8988T (cell line): ENCODE data around the gene IZUMO3.
"Not testable (repeated sequence)": the region's sequence is repeated elsewhere in the genome, so short reads cannot be mapped to it uniquely, and the experiment has no call there.

Experiments
- DNase-seq: peaks from one replicate; pipeline ENCODE4 v3.0.0; 2011

IZUMO3 gene, protein sequence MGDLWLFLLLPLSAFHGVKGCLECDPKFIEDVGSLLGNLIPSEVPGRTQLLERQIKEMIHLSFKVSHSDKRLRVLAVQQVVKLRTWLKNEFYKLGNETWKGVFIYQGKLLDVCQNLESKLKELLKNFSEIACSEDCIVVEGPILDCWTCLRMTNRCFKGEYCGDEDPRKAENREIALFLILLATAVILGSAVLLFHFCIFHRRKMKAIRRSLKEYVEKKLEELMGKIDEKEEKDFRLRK

DNA sequence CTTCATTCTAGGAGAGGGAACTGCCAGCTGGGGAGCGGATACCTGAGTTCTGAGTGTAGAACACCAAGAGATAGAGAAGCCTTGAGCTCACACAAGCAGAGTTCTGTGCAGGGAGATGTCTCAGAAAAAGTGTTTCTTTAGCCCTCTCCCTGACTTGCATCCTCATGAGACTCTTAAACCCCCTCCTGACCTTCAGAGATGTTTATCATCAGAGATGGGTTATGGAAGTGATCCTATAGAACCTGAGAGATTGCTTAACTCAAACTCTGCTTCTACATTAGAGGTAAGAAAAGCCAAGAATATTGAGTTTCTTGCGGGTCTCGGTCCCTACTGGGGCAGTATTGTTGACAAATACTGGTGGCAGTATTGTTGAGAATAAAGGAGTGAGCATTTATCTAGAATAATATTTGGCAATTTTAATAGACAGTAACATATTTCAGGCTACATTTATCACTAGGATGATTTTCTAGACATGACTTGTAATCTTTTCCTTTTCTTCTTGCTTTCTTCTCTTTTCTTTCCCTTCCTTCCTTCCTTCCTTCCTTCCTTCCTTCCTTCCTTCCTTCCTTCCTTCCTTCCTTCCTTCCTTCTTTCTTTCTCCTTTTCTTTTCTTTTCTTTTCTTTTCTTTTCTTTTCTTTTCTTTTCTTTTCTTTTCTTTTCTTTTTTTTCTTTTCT, at the start of gene IZUMO3:
TSS of gene IZUMO3 (minus strand) at position 51 of the 676 bp plus-strand sequence. CDS start 248 bp downstream, outside the sequence.
- no peak for DNase-seq

DNA sequence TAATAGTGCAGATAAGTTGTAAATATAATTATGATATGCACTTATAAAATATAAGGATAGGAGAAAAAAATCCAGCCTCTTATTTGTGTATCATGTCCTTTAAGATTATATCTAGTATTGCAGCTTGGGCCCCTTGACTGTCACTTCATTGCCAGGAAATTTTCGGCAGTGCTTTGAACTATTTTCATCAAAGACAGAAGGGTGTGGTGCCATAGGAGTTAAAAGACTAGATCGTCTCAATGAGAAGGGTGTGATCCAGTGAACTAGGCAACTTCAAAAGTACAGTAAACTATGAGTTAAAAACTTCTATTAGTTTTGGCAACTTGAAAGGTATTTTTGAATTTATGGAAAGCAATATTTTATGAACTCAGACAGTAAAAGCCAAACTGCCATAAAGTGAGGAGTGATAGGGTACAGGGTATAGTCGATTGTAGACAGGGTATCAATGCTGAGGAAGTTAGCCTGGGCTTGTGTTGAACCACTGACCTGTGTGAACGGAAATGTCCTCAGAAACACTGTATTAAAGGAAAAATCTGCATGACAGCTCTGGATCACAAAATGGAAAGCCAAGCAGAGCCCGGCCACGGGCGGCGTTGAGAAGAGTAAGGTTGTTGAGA, 48.6 kb upstream of the IZUMO3 start:
- no peak for DNase-seq

DNA sequence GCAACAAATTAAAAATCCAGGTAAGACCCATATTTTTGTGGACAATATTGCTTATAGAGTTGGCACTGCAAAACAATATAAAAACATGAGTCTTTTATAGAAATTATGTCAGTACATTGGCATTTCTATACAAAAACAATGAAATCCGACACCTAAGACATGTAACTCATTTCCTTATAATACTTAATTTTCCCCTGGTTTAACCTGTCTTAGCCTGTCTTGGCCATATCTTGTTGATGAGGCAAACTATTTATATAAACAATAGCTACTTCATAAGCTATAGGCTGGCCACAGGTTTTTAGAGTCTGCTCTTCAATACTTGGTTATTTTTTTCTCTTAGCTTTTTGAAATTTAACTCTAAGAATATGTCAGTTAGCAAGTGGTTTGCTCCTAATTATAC, 44.7 kb upstream of the IZUMO3 start:
- DNase-seq, result no peak

DNA sequence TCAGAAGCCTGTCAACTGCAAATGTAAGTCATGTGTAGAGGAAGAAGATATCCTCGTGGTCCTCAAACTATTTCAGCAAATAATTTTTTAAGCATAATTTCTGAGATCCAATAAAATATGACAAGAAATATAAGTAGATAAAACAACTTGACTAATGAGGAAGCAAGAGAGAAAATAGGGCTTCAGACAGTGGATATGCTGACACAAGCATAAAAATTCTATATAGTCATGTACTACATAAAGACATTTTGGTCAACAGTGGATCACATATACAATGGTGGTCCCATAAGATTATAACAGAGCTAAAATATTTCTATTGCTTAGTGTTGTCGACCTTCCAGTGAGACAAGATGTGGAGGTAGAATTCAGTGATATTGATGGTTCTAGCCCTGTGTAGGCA, 42.2 kb upstream of the IZUMO3 start:
- no peak for DNase-seq

DNA sequence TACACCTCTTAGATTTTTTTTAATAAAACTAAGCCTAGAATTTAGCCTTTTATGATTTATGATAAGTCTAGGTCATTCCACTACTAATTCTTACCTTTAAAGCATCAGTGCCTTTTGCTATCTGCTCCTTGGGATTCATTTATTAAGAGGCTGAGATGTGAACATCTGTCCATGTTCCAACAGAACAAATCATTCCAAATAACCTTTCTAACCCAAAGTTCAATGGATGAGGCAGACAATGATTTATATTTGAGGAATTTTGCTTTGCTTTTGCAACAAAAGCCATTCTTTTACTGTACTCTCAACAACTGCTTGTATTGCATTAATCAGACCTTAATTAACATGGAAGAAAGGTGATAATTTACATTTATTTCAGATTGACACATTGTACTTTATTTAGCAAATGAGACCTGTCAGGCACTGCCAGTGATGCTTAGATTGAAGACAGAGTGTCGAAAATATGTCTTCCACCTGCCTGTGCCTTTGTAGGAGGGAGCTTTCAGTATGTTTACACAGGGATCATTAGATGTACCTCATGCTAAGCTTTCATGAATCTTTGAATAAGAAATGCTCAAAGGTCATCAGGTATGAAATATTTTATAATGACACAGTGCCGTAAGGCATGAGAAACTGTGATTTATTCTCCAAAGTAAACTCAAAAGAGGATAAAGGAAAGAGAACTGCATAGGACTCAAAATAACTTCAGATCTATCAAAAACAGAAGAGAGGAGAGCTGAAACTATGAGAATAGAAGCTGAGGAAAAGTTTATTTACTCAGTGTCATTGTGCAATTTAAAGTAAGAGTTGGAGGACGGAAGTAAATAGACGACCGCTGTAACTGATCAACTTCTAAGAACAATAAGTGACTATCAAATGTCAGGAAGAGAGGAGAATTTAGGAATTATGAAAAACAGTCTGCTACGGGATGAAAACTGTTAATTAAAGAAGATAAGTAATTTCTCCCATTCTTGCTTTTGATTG, 36.7 kb upstream of the IZUMO3 start:
- no peak for DNase-seq

DNA sequence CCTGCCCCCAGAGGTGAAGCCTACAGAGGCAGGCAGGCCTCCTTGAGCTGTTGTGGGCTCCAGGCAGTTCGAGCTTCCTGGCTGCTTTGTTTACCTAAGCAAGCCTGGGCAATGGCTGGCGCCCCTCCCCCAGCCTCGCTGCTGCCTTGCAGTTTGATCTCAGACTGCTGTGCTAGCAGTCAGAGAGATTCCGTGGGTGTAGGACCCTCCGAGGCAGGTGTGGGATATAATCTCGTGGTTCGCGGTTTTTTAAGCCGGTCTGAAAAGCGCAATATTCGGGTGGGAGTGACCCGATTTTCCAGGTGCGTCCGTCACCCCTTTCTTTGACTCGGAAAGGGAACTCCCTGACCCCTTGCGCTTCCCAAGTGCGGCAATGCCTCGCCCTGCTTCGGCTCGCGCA, 34.3 kb upstream of the IZUMO3 start:
- not testable (repeated sequence) for DNase-seq

DNA sequence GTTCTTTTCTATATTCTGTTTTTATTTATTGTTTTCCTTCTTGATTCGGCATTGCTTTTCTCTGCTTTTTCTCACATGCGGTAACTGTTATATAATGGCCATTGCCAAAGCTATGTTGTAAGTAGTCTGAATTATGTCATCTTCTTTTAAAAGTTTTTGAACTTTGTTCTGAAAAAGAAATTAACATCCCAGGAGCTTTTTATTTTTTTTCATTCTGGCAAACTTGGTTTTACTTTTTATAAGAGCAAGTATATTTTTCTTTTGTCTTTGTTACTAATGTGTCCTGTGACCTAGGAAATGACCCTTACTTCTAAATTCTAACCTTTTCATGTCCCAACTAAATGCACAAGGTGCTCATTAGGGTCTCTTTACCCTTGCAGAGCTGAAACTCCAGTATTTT, 26.7 kb upstream of the IZUMO3 start:
- no peak for DNase-seq

DNA sequence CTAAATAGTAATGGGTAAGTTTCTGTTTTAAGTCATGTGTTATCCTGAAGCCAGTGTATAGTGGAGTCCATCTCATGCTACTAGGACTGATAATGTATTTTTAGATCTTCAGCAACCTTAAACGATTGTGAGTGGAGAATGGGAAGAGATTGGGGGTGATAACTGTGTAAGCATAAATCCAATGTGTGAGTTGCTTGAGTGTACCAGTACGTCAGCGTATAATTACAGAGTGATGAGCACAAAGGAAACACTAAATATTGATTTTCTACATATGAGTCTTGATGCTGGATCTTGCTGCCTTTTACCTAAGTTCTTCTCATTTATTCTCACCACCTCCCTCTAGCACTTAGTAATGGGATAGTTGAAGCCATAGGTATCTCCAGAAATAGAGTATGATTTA, 16.3 kb upstream of the IZUMO3 start:
- no peak for DNase-seq

DNA sequence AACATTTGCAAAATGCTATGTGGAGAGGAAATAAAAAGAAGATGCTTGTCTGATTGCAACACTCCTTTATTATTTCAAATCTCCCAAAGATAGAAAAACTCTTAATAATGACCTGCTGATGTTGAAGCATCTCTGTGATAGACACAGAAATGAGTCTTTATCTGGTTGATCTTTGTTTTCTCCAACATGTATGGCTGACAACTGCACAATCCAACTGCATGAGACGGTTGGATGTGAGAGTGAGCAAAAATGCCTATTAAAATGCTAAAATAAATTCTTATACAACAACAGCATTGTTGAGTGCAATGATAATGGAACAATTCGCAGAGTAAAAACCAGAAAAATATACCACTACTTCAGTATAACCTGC, 7.5 kb upstream of the IZUMO3 start:
- DNase-seq, result no peak

DNA sequence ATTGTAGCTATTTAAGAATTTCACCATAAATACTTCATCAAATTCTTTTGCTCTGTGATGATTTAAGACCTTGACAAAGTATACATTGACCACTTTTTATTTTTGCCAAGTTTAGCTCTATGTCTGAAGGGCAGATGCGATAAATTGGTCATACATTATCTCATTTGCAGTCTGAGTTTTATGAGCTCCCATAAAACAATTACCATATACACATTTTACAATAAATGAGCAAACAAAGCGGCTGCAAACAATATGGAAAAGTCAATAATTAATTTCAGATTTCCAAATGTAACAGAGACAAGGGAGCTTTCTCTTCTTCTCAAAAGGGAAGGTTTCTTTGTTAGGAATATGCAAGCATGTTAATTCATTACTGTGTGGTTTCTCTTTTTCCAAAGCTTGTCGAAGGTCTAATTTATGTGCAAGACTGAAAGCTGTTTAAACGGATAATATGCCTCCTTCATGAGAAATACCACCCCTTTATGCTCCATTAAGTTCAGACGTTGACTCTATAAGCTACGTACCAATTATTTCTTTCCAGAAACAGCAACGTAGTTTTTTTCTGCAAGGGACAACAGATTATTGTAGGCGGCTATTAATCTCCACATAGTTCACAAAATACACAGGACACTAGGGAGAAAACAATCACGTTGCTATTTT, 7.0 kb upstream of the IZUMO3 start:
- DNase-seq, result no peak

DNA sequence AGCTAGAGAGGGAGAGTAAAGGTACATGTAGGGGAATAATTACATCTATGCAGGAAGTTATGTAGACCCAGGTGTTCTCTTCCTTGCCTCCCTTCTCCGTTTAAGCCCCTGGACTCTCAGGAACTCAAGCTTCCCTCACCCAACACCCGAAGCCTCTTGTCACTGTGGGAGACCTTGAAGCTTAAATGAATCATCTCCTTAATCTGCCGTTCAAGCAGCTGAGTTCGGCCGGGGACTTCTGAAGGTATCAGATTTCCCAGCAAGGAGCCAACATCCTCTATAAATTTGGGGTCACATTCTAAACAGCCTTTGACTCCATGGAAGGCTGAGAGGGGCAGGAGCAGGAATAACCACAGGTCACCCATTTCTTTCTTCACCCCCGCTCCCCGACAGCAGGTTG, 412 bp downstream of the IZUMO3 start:
- DNase-seq, result no peak

DNA sequence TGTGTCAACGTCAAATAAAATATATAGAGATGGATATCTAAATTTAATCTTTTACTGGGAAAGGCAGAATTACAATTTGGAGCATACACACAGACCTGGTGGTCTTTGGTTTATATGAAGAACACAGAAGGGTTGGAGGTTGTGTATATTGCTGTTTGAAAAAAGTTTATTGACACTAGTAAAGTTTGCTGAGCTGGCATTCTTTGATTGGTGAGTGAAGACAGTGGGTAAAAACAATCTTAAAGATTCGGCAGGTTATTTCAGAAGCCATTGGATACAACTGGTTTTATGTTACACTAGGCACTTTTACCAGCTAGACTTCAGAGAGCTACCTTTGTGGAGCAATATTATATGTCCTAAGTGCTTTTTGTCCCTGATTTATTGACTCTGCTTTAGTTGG, 27.2 kb downstream of the IZUMO3 start:
- no peak for DNase-seq

DNA sequence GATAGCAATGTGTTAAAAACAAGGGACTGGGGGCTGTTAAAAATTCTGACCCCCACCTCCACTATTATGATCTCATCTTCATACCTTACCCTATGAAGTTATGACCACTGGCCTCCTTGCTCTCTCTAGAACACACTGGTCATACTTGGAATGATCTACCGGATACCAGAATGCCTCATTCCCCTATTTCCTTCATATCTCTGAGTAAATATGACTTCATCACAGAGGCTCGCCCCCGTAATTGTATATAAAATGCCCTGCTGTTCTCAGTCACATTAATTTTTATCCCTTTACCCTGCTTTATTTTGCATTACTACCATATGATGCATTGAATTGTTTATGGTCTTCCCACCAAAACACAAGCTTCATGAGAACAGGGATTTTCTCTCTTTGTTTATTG, 29.2 kb downstream of the IZUMO3 start:
- DNase-seq, result no peak

DNA sequence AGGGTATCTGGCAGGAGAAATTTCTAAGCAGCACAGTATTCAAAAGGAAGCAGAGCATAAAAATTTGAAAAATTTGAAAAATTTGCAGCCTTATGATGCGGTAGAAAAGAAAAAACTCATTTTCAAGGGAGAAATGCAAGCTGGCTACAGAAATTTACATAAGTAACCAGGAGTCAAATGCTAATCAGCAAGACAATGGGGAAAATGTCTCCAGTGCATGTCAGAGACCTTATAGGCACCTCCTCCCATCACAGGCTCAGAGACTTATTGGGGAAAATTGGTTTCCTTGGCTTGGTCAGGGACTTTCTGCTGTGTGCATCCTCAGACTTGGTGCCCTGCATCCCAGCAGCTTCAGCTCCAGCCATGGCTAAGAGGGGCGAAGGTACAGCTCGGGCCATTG, 35.8 kb downstream of the IZUMO3 start:
- DNase-seq, result no peak

DNA sequence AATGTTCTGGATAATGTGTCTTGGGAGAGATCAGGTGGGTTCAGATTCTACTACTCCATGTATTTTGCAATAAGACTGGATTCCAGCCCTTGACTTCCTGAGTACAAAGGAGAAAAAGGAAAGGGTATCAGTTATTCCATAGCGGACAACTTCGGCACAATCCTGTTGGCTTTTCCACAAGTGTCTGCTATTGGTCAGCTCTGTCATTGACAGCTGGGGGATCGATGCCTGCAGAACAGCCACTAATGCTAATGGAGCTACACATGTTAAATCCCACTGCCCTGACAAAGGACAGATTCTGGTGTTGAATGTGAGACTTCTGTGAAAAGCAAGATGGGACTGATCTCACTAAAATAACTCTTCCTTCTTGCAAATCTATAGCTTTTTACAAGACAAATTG, 41.2 kb downstream of the IZUMO3 start:
- DNase-seq, result no peak

DNA sequence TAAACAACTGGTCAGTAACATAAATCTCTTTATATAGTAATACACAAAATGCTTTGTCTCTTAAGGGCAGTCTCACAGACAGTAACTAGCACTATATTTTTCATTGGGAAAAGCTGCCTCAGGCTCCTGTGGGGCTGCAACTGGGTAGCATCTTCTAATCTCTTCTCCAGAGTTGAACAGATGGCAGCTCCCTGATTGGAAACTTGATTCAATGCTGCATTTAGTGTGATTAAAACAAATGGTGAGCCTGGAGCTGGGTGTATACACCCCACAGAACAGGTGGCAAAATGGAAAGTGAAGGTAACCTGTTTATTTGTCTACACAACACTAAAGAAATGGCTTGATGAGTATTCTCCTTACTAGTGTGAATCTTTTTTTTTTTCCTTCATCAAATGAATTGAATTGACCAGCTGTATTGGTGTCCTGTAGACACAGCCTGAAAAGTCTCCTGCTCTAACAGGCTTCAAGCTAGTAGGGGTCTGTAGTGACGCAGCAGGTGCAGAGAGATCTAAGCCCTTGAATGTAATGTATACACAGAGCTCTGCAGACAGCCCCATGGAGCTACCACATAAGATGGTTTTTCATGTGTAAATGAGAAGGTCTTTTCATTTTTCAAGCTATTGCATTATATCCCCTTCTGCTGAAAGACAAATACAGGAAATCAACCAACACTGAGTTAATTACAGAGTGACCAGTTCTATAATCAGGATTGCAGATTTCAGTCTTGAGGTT, 43.3 kb downstream of the IZUMO3 start:
- no peak for DNase-seq

DNA sequence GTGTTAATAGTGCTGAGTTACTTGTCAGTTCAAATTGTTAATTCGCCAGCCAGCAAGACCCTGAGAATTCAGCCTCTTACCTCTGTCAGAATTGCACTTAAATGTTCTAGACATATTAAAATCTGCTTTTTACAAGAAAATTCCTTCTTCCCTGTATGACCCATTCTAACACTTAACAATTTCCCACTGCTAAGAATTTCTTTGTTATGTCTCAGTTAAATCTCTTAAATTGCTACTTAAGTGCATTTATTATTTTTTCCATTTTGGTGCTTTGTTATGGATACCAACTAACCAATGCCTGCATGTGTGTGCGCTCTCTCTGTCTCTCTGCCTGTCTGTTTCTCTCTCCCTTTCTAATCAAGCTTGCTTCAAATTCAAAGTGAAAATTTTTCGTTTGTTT, 44.9 kb downstream of the IZUMO3 start:
- DNase-seq, result no peak

DNA sequence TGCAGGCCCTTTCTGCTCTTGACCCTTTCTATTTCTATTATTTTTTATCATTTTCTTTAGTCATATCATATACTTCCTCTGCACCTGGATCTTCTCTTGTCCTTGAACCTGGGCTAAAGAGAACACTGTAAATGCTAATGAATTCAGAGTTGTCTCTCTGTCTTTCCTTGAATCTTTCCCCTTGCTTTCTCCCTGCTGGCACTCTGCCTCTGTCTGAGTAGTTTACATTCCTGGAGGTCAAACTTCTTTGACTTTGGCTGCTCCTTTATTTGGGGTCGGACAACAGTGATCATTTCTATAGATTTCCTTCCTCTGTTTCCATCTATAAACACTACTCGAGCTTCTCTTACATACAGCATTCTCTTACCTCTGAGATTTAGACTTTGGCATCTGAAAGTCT, 47.1 kb downstream of the IZUMO3 start:
- no peak for DNase-seq

DNA sequence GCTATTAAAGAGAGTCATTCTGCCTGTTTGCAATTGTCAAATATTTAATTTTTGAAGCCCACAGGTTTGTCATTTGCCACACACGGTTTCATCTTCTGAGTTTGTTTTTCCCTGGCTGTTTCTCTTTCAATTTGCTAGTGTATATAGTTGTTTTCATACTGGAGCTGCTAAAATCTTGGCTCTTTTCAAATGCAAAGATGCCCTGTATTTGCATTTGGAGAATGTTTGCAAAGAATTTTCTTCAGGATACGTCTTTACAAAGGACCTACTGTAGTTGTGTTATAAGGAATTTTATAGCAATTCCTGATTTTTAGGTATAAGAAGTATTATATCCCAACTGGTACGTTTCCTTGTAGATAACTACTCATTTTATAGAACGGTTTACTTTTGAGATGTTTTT, 48.0 kb downstream of the IZUMO3 start:
- DNase-seq, result no peak
